ENCODE measurements around the gene FRMD4A.

DNA sequence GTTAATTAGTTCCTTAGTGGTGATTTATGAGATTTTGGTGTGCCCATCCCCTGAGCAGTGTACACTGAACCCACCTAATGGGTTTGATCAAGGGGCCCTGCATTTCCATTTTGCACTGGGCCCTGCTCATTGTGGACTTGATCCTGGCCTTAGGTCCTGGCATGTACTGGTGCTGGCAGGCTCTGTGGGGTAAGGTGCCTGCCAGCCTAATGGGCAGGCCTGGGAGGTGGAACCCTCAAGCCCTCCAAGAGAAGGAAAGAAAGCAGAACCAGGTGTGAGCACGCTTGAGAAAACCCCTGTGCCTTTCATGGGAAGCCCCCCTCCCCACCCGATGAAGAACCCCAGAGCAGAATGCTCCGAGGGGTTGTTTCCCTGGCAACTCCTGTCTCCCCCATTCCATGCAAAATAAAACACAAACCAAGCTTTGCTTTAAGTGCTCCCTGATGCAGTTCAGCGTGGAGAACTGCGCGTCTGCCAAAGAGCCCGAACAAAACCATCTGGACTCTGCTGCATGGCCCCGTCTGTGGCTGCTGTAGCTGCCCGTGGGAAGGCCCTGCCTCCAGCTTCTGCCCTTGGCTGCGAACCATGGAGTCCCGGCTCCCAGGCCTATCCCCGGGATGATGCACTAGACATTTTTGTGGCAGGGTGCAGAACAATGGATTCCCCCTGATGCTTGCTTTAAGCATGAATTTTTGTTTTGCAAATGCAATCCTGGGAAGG, 620.6 kb downstream of the FRMD4A start:
- TF ChIP-seq, protein P1, sequence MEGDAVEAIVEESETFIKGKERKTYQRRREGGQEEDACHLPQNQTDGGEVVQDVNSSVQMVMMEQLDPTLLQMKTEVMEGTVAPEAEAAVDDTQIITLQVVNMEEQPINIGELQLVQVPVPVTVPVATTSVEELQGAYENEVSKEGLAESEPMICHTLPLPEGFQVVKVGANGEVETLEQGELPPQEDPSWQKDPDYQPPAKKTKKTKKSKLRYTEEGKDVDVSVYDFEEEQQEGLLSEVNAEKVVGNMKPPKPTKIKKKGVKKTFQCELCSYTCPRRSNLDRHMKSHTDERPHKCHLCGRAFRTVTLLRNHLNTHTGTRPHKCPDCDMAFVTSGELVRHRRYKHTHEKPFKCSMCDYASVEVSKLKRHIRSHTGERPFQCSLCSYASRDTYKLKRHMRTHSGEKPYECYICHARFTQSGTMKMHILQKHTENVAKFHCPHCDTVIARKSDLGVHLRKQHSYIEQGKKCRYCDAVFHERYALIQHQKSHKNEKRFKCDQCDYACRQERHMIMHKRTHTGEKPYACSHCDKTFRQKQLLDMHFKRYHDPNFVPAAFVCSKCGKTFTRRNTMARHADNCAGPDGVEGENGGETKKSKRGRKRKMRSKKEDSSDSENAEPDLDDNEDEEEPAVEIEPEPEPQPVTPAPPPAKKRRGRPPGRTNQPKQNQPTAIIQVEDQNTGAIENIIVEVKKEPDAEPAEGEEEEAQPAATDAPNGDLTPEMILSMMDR (IDR thresholded peaks at IDR 0.05), result no peak
- TF ChIP-seq POLR2A (IDR thresholded peaks at IDR 0.05) (no peak), POLR2AphosphoS5 (IDR thresholded peaks at IDR 0.05) (no peak)
